HEK293T (cell line): ENCODE measurements around the gene STIP1.
A peak's percentile ranks its signal among the peaks of the same experiment; 100 is the strongest.
"Not testable (repeated sequence)": the region's sequence is repeated elsewhere in the genome, so short reads cannot be mapped to it uniquely, and the experiment has no call there.

Experiments used
- CTCF ChIA-PET: fragments of 350-600 bp; formaldehyde crosslinking; extraction: SDS; loops from one replicate; lab custom pipeline; 2021; ENCODE audit warnings: antibody characterized with exemption, inconsistent platforms; lab: Yijun Ruan, JAX
- POLR2A ChIA-PET: fragments of 350-600 bp; formaldehyde crosslinking; extraction: SDS; loops from one replicate; lab custom pipeline; 2020; ENCODE audit warnings: antibody characterized with exemption, inconsistent platforms; lab: Yijun Ruan, JAX
- DNase-seq: peaks from one replicate; pipeline ENCODE4 v3.0.0; 2012; ENCODE audit warnings: mixed read lengths; ENCODE audit errors: extremely low spot score
- ARNT ChIP-seq: fragments of 450-650 bp; IDR thresholded peaks from 2 replicates; pipeline ENCODE4 v1.6.1; 2017; ENCODE audit warnings: mild to moderate bottlenecking
- BHLHE40 ChIP-seq: fragments of 450-650 bp; IDR thresholded peaks from 2 replicates; pipeline ENCODE4 v1.6.1; 2016; ENCODE audit warnings: mild to moderate bottlenecking, moderate library complexity, borderline replicate concordance
- CTBP1 ChIP-seq: fragments of 450-650 bp; IDR thresholded peaks from 2 replicates; pipeline ENCODE4 v1.6.1; 2016; ENCODE audit warnings: borderline replicate concordance
- ELF4 ChIP-seq: fragments of 450-650 bp; IDR thresholded peaks from 2 replicates; pipeline ENCODE4 v1.6.1; 2017; ENCODE audit warnings: antibody characterized with exemption
- FOXA1 ChIP-seq: fragments of 450-650 bp; IDR thresholded peaks from 2 replicates; pipeline ENCODE4 v1.6.1; 2016; ENCODE audit warnings: mild to moderate bottlenecking
- FOXK2 ChIP-seq: fragments of 450-650 bp; IDR thresholded peaks from 2 replicates; pipeline ENCODE4 v1.6.1; 2016; ENCODE audit warnings: mild to moderate bottlenecking
- FOXM1 ChIP-seq: fragments of 450-650 bp; IDR thresholded peaks from 2 replicates; pipeline ENCODE4 v1.6.1; 2017; ENCODE audit warnings: mild to moderate bottlenecking, borderline replicate concordance
- HDGF ChIP-seq: fragments of 450-650 bp; IDR thresholded peaks from 2 replicates; pipeline ENCODE4 v1.6.1; 2017; ENCODE audit warnings: antibody characterized with exemption, borderline replicate concordance
- L3MBTL2 ChIP-seq: fragments of 450-650 bp; conservative IDR thresholded peaks from 2 replicates; pipeline ENCODE4 v1.6.1; 2016; ENCODE audit warnings: mild to moderate bottlenecking
- LEF1 ChIP-seq: fragments of 450-650 bp; IDR thresholded peaks from 2 replicates; pipeline ENCODE4 v1.6.1; 2017; ENCODE audit warnings: mild to moderate bottlenecking, borderline replicate concordance
- NFRKB ChIP-seq: fragments of 450-650 bp; IDR thresholded peaks from 2 replicates; pipeline ENCODE4 v1.6.1; 2016; ENCODE audit warnings: mild to moderate bottlenecking, moderate library complexity
- PKNOX1 ChIP-seq: fragments of 450-650 bp; IDR thresholded peaks from 2 replicates; pipeline ENCODE4 v1.6.1; 2016
- SP1 ChIP-seq: fragments of 450-650 bp; IDR thresholded peaks from 2 replicates; pipeline ENCODE4 v1.6.1; 2017
- SUZ12 ChIP-seq: fragments of 450-650 bp; IDR thresholded peaks from 2 replicates; pipeline ENCODE4 v1.6.1; 2016; ENCODE audit warnings: mild to moderate bottlenecking
- TARDBP ChIP-seq: fragments of 450-650 bp; IDR thresholded peaks from 2 replicates; pipeline ENCODE4 v1.6.1; 2016
- ZNF384 ChIP-seq: fragments of 450-650 bp; IDR thresholded peaks from 2 replicates; pipeline ENCODE4 v1.6.1; 2016

Gene STIP1

DNA sequence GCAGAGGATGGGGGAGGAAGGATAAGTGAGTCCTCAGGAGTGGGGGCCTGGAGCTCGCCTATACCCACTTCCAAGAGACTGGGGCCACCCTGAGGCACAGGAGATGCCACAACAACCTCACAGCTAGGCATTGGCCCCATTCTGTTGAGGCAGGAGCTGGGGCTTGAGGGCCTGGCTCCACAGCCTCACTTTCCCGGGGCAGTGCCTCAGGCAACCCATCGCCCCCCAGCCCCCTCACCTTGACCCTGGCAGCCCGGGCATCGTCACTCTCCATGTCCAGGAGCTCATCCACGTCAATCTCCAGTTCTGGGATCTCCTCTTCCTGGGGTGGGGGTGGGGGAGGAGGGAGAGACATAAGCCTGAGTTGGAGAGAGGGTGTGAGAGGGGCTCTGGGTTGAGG is 59.0 kb downstream of the STIP1 start:
- TF ChIP-seq SUZ12 (no peak), CTBP1 (no peak), SP1 (no peak), ARNT (no peak), L3MBTL2 (no peak), FOXK2 (no peak), ZNF384 (no peak), ELF4 (no peak), NFRKB (no peak)
- DNase-seq = no peak
- ChIA-PET POLR2A (interaction anchor here (0.9 to 8.9 kb wide), 8 partner anchors 9 to 110 kb away, joined by 3 to 78 read pairs (median 10); partner anchors contain the start of genes DNAJC4, PRDX5 and VEGFB), CTCF (interaction anchor here (1.0 kb wide), 1 partner anchor 87 kb away, joined by 4 read pairs; no protein-coding TSS in a partner anchor)

GRCh38 chr11:64245401-64245796 is 59.4 kb downstream of the STIP1 start:
- no peak for DNase-seq
- ChIA-PET CTCF (no interaction called here), POLR2A (interaction anchor here (0.9 to 8.9 kb wide), 12 partner anchors 9 to 109 kb away, joined by 3 to 78 read pairs (median 8); partner anchors contain the start of genes DNAJC4, ESRRA, NUDT22 and PRDX5)
- TF ChIP-seq FOXM1 (no peak), ZNF384 (no peak), FOXA1 (no peak), ARNT (no peak), ELF4 (no peak), NFRKB (no peak), CTBP1 (no peak), TARDBP (no peak), PKNOX1 (no peak), SUZ12 (no peak), LEF1 (no peak), HDGF (no peak), BHLHE40 (no peak)

DNA sequence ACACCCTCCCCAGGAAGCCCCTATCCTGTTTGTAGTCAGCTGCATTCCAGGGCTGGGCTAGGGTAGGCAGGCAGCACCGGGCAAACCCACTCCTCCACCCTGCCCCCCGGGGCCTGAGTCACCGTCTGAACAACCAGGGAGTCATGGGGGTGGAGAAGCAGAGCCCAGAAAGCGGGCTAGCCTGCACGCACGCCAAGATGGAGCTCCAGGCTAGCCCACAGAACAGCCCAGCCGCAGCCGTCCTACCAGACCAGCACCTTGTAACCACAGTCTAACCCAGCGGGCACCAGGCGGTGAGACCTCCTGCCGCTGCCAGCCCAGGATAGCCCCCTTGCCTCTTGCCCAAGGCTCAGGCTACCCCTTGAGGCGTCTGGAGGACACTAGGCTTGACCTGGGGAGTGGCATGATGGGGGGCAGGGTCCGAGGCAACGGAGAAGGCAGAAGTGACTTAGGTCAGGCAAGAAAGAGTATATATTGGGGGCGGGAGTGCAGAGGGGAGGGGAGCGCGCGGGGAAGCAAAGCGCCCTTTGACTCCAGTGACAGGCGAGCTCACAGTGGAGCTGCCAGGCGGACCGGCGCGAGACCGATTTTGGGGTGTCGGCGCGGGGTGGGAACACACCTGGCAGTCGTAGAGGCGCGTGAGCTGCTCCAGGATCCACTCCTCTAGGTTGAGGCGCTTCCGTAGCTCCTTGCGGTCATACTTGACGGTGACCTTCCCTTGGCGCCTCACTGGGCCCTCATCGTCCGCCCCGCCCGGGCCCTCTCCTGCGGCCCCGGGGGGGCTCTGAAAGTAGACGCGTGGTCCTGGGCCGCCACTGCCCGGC is 60.0 kb downstream of the STIP1 start:
- TF ChIP-seq FOXM1 (no peak), LEF1 (no peak), CTBP1 (no peak), PKNOX1 (no peak), HDGF (peak; percentile 77; the same call in 1 of the 2 replicates), ELF4 (no peak)
- CTCF ChIA-PET = interaction anchor here (0.6 to 0.9 kb wide), 2 partner anchors 41 to 44 kb away, joined by 3 read pairs; no protein-coding TSS in a partner anchor
- POLR2A ChIA-PET = interaction anchor here (0.8 to 8.9 kb wide), 16 partner anchors 7 to 109 kb away, joined by 3 to 78 read pairs (median 5); partner anchors contain the start of genes DNAJC4, ESRRA, NUDT22 and PRDX5
- DNase-seq = no peak

DNA sequence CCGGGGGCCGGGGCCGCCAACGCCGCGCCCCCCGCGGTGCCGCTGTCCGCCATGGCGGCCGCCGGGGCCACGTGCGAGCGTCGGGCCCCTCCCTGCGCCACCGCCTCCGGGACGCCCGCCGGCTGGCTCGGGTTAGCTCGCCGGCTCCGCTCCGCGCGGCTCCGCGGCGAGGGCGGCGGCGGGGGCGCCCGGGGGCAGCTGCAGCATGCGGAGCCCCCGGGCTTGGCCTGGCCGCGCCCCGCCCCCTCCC is 60.6 kb downstream of the STIP1 start:
- peak; percentile 32; the same call in 1 of the 2 replicates for TF ChIP-seq FOXM1
- POLR2A ChIA-PET = interaction anchor here (0.8 to 8.9 kb wide), 13 partner anchors 8 to 85 kb away, joined by 3 to 78 read pairs (median 7); partner anchors contain the start of genes DNAJC4, ESRRA, NUDT22 and PRDX5
- CTCF ChIA-PET = interaction anchor here (0.9 kb wide), 1 partner anchor 42 kb away, joined by 3 read pairs; no protein-coding TSS in a partner anchor
- not testable (repeated sequence) for DNase-seq

GRCh38 chr11:64246871-64247728 is 61.1 kb downstream of the STIP1 start, which contains the start of gene PPP1R14B:
PPP1R14B (minus strand) TSS chr11:64246943; CDS start chr11:64246673, 270 bp downstream.
- DNase-seq = peak; percentile 82
- CTCF ChIA-PET = no interaction called here
- TF ChIP-seq L3MBTL2 (peak; percentile 92), LEF1 (0 out of 2 replicates have a peak, but pooled peaks have one; percentile 10), TARDBP (no peak)
- POLR2A ChIA-PET = interaction anchor here (0.8 to 8.9 kb wide), 13 partner anchors 8 to 84 kb away, joined by 3 to 78 read pairs (median 7); partner anchors contain the start of genes DNAJC4, ESRRA, NUDT22 and PRDX5

DNA sequence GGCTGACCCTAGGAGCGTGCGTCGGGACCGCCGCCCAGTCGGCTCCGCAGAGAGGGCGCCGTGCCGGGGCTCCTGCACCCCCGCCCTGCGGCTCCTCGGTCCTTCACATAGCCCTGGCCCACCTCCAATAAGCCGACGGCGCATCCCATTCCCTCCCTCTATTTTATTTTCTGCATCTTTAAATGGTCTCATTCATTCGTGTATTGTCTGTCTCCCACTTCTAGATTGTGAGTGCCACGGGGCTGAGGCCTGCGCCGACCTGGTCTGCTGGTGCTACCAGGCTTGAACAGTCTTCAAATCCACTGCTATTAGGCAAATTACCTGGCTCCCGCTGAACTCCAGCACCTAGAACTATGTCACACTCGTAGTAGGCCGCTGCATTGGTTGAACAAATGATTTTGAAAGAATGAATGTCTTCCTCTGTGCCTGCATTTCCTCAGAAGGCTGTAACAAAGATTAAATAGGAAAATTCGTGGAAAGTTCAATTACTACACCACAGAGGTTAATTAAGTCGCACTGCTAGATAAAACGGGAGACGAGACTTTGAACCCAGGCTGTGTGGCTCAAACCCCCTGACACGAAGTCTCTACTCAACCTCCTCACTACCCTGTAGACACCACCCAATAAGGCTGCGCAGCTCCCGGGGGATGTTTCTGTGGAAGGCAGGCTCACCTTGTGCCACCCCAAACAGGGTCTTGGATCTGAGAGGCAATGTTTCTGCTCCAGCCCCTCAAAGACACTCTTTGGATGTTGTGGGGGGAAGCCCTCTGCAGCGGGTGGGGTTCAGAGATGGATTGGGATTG is 62.0 kb downstream of the STIP1 start:
- DNase-seq = no peak
- TF ChIP-seq BHLHE40 (no peak), FOXK2 (no peak), L3MBTL2 (no peak), ELF4 (no peak)
- POLR2A ChIA-PET = interaction anchor here (0.9 to 8.9 kb wide), 8 partner anchors 10 to 62 kb away, joined by 4 to 78 read pairs (median 12); partner anchors contain the start of genes DNAJC4, ESRRA, NUDT22 and STIP1
- CTCF ChIA-PET = interaction anchor here (2.2 kb wide), 1 partner anchor 57 kb away, joined by 7 read pairs; no protein-coding TSS in a partner anchor
